ENCODE measurements around the gene ST6GALNAC4. TPM values are rescaled to one million over a fixed set of nuclear protein-coding genes. Genes with fewer than 3 reads are reported as not detected.
A peak's percentile ranks its signal among the peaks of the same experiment; 100 is the strongest.

ST6GALNAC4 gene
- total RNA-seq, 1 experiment from 2014 or later: 25.7 TPM

GRCh38 chr9:127910613-127911205 is 6.1 kb downstream of the ST6GALNAC4 start:
- peaks cover 6% of the 10 kb centered on the region; the same call in 1 of the 2 replicates for H3K36me3 Mint-ChIP-seq
- DNase-seq (ENCODE audit: low spot score) (no peak), ATAC-seq (no peak)
- POLR2A ChIA-PET: interaction anchor here (0.6 kb wide), 1 partner anchor 1081 kb away, joined by 4 read pairs; no protein-coding TSS in a partner anchor
- 0 out of 2 replicates have a peak, but pooled peaks cover under 1% of the 10 kb centered on the region for H3K4me1 Mint-ChIP-seq
- no peak overlapping the region for H3K4me3 Mint-ChIP-seq
- no peaks in the 10 kb centered on the region for H3K9me3 Mint-ChIP-seq
- TF ChIP-seq FOXK1 (CRISPR knock-in tag; IDR thresholded peaks at IDR 0.05) (no peak), SOX15 (CRISPR knock-in tag; IDR thresholded peaks at IDR 0.05) (no peak)
- CTCF ChIA-PET: interaction anchor here (1.0 to 1.6 kb wide), 7 partner anchors 10 to 147 kb away, joined by 3 to 8 read pairs (median 4); no protein-coding TSS in a partner anchor
- H3K27ac Mint-ChIP-seq: peak overlapping the region; percentile 55
- H3K27me3 Mint-ChIP-seq (ENCODE audit: low read depth): no peaks in the 10 kb centered on the region

- POLR2A ChIA-PET: no interaction called here
- no peak overlapping the region for H3K27ac Mint-ChIP-seq
- H3K27me3 Mint-ChIP-seq (ENCODE audit: low read depth): no peaks in the 10 kb centered on the region
These were observed 7.0 kb downstream of the ST6GALNAC4 start for GRCh38 chr9:127909839-127910273.

More at GRCh38 chr9:127909839-127910273, 7.0 kb downstream of the ST6GALNAC4 start:
- DNase-seq (ENCODE audit: low spot score) (no peak), ATAC-seq (no peak)
- CTCF ChIA-PET: interaction anchor here (1.1 to 1.6 kb wide), 7 partner anchors 11 to 208 kb away, joined by 3 to 8 read pairs (median 4); no protein-coding TSS in a partner anchor
- peaks cover 6% of the 10 kb centered on the region for H3K4me1 Mint-ChIP-seq
- no peak overlapping the region for H3K4me3 Mint-ChIP-seq
- no peak for TF ChIP-seq ZNF396 (CRISPR knock-in tag; IDR thresholded peaks at IDR 0.05; ENCODE audit: borderline replicate concordance)
- no peak for TF ChIP-seq ATF3 (CRISPR knock-in tag; conservative IDR thresholded peaks at IDR 0.05)
- TF ChIP-seq CDX4 (CRISPR knock-in tag; IDR thresholded peaks at IDR 0.05; ENCODE audit: borderline replicate concordance): no peak
- TF ChIP-seq E2F1 (CRISPR knock-in tag; IDR thresholded peaks at IDR 0.05): no peak
- TF ChIP-seq PRDM15 (CRISPR knock-in tag; IDR thresholded peaks at IDR 0.05): no peak
- no peak for TF ChIP-seq NFATC4 (CRISPR knock-in tag; IDR thresholded peaks at IDR 0.05)
- no peak for TF ChIP-seq ZNF532 (CRISPR knock-in tag; IDR thresholded peaks at IDR 0.05; ENCODE audit: borderline replicate concordance)
- no peak for TF ChIP-seq TEAD4 (CRISPR knock-in tag; IDR thresholded peaks at IDR 0.05)
- no peak for TF ChIP-seq ZNF416 (CRISPR knock-in tag; IDR thresholded peaks at IDR 0.05)
- no peak for TF ChIP-seq ZNF219 (CRISPR knock-in tag; IDR thresholded peaks at IDR 0.05; ENCODE audit: borderline replicate concordance)
- TF ChIP-seq STAT6 (CRISPR knock-in tag; conservative IDR thresholded peaks at IDR 0.05; ENCODE audit: low read depth): no peak
- TF ChIP-seq USF1 (CRISPR knock-in tag; IDR thresholded peaks at IDR 0.05): no peak
- H3K9me3 Mint-ChIP-seq: no peaks in the 10 kb centered on the region
- peaks cover 6% of the 10 kb centered on the region; the same call in 1 of the 2 replicates for H3K36me3 Mint-ChIP-seq

Data from WTC11 (cell line).